ENCODE measurements around the gene ELF1. TPM values are rescaled to one million over a fixed set of nuclear protein-coding genes. Genes with fewer than 3 reads are reported as not detected.
"Not testable (repeated sequence)": the region's sequence is repeated elsewhere in the genome, so short reads cannot be mapped to it uniquely, and the experiment has no call there.

The ELF1 gene
- polyA plus RNA-seq, 3 donors: 48.0 to 50.7 (median 50.1) TPM

DNA sequence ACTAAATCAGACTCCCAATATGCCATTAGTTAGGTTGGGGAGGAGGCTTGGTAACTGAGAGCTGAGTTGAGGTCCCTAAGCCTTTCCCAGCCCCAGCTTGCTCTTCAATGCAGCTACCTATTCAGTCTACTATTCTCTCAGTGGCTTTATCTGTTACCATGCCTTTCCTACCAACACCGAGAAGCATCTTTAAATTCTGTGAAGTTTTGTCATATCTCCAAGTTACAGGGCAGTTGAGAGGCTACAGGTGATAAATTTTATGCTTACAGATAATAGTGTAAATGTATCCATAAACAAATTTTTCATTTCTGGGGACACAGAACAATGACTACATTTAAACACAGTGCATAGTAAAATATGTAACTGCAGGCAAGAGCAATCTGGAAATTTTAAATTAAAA lies 110.6 kb downstream of the ELF1 start:
- DNase-seq (ENCODE audit: low read depth in 3 of 3, low spot score in 2 of 3): no peak

DNA sequence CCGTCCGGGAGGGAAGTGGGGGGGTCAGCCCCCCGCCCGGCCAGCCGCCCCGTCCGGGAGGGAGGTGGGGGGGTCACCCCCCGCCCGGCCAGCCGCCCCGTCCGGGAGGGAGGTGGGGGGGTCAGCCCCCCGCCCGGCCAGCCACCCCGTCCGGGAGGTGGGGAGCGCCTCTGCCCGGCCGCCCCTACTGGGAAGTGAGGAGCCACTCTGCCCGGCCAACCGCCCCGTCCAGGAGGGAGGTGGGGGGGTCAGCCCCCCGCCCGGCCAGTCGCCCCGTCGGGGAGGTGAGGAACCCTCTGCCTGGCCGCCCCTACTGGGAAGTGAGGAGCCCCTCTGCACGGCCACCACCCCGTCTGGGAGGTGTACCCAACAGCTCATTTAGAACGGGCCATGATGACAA lies 118.1 kb downstream of the ELF1 start:
- not testable (repeated sequence) for DNase-seq (ENCODE audit: low read depth in 3 of 3, low spot score in 2 of 3)

DNA sequence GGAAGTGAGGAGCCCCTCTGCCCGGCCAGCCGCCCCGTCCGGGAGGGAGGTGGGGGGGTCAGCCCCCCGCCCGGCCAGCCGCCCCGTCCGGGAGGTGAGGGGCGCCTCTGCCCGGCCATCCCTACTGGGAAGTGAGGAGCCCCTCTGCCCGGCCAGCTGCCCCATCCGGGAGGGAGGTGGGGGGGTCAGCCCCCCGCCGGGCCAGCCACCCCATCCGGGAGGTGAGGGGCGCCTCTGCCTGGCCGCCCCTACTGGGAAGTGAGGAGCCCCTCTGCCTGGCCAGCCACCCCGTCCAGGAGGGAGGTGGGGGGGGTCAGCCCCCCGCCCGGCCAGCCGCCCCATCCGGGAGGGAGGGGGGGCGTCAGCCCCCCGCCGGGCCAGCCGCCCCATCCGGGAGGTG lies 118.5 kb downstream of the ELF1 start:
- not testable (repeated sequence) for DNase-seq (ENCODE audit: low read depth in 3 of 3, low spot score in 2 of 3)

DNA sequence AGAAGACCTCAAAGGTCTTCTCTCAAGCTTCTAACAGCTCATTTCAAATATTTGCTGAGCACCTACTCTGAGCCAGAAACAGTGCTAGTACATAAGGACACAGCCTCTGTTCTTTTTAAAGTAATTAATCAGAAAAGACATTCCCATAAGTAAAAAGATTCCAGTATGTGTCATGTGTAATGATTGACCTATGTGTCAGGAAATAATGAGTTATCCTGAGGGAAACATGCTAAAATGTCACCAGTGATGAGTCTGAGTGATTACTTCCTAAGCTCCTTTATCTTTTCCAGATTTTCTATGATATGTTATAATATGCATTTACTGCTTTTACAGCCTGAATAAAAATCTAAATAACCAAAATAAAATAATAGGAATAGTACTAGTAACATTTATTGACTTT lies 122.1 kb downstream of the ELF1 start:
- no peak for DNase-seq (ENCODE audit: low read depth in 3 of 3, low spot score in 2 of 3)

DNA sequence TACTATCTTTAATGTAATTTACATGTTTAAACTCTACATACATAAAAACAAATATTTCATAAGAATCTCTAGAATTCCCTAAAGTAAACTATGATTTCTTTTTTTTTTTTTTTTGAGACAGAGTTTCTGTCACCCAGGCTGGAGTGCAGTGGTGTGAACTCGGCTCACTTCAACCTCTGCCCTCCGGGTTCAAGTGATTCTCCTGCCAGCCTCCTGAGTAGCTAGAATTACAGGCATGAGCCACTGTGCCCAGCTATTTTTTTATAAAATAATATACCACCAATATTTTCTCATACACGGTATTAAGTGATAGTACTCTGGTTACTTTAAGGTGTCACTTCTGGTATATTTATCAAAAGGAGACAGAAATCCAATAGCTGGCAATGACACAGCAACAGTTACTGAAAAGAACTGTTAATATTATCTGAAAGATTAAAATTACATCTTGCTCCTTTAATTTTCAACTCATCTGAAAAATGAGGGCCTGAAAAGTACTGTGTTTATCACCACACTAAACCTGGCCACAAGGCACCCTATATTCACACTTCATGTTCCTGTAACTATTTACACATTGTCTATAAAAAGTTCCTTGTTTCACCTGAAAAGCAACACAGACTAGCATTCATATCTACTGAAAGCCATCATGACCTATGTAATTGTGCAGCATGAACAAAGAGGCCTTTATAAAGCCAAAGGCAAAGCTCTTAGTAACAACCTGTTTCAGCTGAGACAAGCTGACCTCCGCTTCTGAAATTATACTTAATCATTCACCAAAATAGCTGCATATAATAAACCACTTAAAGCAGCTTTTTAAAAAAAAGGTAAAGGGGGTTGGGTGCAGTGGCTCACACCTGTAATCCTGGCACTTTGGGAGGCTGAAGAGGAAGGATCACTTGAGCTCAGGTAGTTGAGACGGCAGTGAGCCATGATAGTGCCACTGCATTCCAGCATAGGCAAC lies 123.6 kb downstream of the ELF1 start:
- DNase-seq (ENCODE audit: low read depth in 3 of 3, low spot score in 2 of 3): no peak

DNA sequence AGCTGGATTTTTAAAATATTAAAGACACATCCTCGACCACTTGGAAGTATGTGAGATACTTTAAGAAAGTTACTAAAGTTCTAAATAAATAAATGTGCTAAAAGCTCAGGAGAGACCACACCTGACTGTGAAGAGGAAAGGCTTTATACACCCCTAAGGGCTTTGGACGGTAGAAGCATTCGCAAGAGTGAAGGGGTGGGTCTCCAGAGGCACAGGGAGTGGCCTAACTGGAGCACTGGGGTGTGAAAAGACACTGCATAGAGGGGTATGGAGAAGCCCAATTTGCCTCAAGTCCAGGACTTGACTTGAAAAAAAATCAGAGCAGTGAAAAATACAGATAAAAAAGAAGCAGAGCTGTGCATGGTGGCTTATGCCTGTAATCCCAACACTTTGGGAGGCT lies 125.5 kb downstream of the ELF1 start:
- not testable (repeated sequence) for DNase-seq (ENCODE audit: low read depth in 3 of 3, low spot score in 2 of 3)

DNA sequence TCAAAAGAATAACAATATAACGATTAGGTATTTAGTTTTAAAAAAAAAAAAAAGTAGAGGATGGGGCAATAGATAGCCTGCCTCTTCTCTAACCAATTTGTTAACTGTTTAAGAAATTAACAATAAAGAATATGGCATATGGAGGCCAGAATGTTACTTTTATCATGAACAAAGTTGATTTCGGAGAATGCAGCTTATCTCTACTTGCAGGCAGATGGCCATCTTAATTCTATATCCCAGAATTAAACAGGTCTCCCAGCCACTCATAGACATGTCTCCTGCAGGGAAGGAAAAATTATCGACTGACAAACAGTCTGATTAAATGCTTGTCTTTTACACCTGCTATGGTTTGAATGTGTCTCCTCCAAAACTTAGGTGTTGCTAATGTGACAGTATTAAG lies 133.1 kb downstream of the ELF1 start:
- DNase-seq (ENCODE audit: low read depth in 3 of 3, low spot score in 2 of 3): no peak

DNA sequence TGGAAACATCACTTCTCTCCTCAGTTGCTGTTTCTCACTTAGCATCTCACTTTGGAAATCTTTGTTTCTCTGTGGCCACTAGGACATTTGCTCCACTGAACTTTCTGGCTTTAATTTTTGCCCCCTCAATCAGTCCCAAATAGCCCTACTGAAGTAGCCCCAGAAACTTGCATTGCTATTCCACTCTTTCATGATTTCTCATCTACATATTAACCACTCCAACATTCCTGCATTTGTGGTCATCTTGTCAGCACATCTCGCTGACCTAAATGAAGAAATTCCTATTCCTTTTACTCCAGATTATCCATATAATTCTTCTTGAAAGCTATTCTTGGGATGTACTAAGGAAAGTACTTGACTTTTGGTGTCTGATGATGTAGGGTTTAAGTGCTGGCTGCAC lies 134.9 kb downstream of the ELF1 start:
- not testable (repeated sequence) for DNase-seq (ENCODE audit: low read depth in 3 of 3, low spot score in 2 of 3)

Other genes starting within 250 kb of the ELF1 start
- gene MRPS31, start 248.1 kb downstream of the ELF1 start, polyA plus RNA-seq (ENCODE audit: insufficient read length in 3 of 3): 10 to 100 TPM; 43.5 to 48.4 (median 47.8) TPM
- gene SLC25A15, start 229.7 kb downstream of the ELF1 start, polyA plus RNA-seq (ENCODE audit: insufficient read length in 3 of 3): 10 to 100 TPM; 16.8 to 18.7 (median 17.0) TPM
- 10 to 100 TPM; 25.9 to 27.7 (median 27.6) TPM for gene WBP4, start 42.2 kb upstream of the ELF1 start, polyA plus RNA-seq (ENCODE audit: insufficient read length in 3 of 3)
- 10 to 100 TPM; 19.6 to 20.6 (median 20.0) TPM for gene KBTBD6, start 113.5 kb upstream of the ELF1 start, polyA plus RNA-seq (ENCODE audit: insufficient read length in 3 of 3)
- gene KBTBD7, start 175.3 kb upstream of the ELF1 start, polyA plus RNA-seq (ENCODE audit: insufficient read length in 3 of 3): 10 to 100 TPM; 19.4 to 22.2 (median 22.0) TPM
- gene MTRF1, start 244.3 kb upstream of the ELF1 start, polyA plus RNA-seq (ENCODE audit: insufficient read length in 3 of 3): 10 to 100 TPM; 16.6 to 17.1 (median 17.0) TPM

All from right renal cortex interstitium (tissue), 3 donors.